NCI-H2196 (cell line): ENCODE measurements around the gene ZFYVE19.
A peak's percentile ranks its signal among the peaks of the same experiment; 100 is the strongest.
"Not testable (repeated sequence)": the region's sequence is repeated elsewhere in the genome, so short reads cannot be mapped to it uniquely, and the experiment has no call there.

Experiments used
- DNase-seq: peaks from one replicate; lab custom pipeline; 2025; ENCODE audit not compliant: unreplicated experiment; lab: John Stamatoyannopoulos, UW

ZFYVE19 gene

GRCh38 chr15:40845511-40846284 lies 38.8 kb downstream of the ZFYVE19 start:
- DNase-seq: peak; percentile 66

GRCh38 chr15:40846841-40847222 lies 39.9 kb downstream of the ZFYVE19 start:
- no peak for DNase-seq

GRCh38 chr15:40847223-40847961 lies 40.5 kb downstream of the ZFYVE19 start:
- DNase-seq: peak; percentile 80

- no peak for DNase-seq
These were observed 43.8 kb downstream of the ZFYVE19 start for GRCh38 chr15:40850576-40851112.

- DNase-seq: no peak
These were observed 45.6 kb downstream of the ZFYVE19 start for GRCh38 chr15:40852529-40852928.

GRCh38 chr15:40853241-40853890 lies 46.5 kb downstream of the ZFYVE19 start:
- DNase-seq: no peak

- no peak for DNase-seq
These were observed 47.3 kb downstream of the ZFYVE19 start for GRCh38 chr15:40854161-40854560.

GRCh38 chr15:40855706-40856234 lies 48.9 kb downstream of the ZFYVE19 start:
- no peak for DNase-seq

- DNase-seq: no peak
These were observed 49.9 kb downstream of the ZFYVE19 start for GRCh38 chr15:40856746-40857145.

- DNase-seq: peak; percentile 60
These were observed 50.9 kb downstream of the ZFYVE19 start for GRCh38 chr15:40857601-40858341.

- DNase-seq: no peak
These were observed 51.8 kb downstream of the ZFYVE19 start for GRCh38 chr15:40858706-40859105.

- DNase-seq: peak; percentile 56
These were observed 52.4 kb downstream of the ZFYVE19 start for GRCh38 chr15:40859206-40859851.

- DNase-seq: not testable (repeated sequence)
These were observed 54.3 kb downstream of the ZFYVE19 start for GRCh38 chr15:40861147-40861546.

- DNase-seq: no peak
These were observed 56.9 kb downstream of the ZFYVE19 start for GRCh38 chr15:40863660-40864270.
